Activated naive CD8-positive, alpha-beta T cell treated with anti-CD3 and anti-CD28 coated beads for 36 hours (primary cell): ENCODE results near the gene KLF15. TPM values are rescaled to one million over a fixed set of nuclear protein-coding genes. Genes with fewer than 3 reads are reported as not detected.

ENCODE experiments used
- DNase-seq: peaks from one replicate; pipeline ENCODE4 v3.0.0; 2021
- H3K27ac Mint-ChIP-seq: one replicate; pipeline ENCODE4 v1.8.0; 2022; ENCODE audit warnings: mild to moderate bottlenecking, moderate library complexity, mixed read lengths
- H3K27me3 Mint-ChIP-seq: one replicate; pipeline ENCODE4 v1.8.0; 2022; ENCODE audit warnings: mild to moderate bottlenecking, mixed read lengths
- H3K36me3 Mint-ChIP-seq: one replicate; pipeline ENCODE4 v1.8.0; 2021; ENCODE audit warnings: mild to moderate bottlenecking, mixed read lengths
- H3K4me1 Mint-ChIP-seq: one replicate; pipeline ENCODE4 v1.8.0; 2021; ENCODE audit warnings: mixed read lengths
- H3K4me3 Mint-ChIP-seq: one replicate; pipeline ENCODE4 v1.8.0; 2022; ENCODE audit warnings: mild to moderate bottlenecking, moderate library complexity, mixed read lengths
- H3K9me3 Mint-ChIP-seq: one replicate; pipeline ENCODE4 v1.8.0; 2022; ENCODE audit warnings: mixed read lengths
- total RNA-seq, 2 experiments: library from RNA; stranded (reverse); gene quantifications; one replicate each; pipeline ENCODE4 v1.2.3, GENCODE V29; 2021

The KLF15 gene
- total RNA-seq, 2 experiments from 2014 or later: 0.41 to 0.42 TPM

DNA sequence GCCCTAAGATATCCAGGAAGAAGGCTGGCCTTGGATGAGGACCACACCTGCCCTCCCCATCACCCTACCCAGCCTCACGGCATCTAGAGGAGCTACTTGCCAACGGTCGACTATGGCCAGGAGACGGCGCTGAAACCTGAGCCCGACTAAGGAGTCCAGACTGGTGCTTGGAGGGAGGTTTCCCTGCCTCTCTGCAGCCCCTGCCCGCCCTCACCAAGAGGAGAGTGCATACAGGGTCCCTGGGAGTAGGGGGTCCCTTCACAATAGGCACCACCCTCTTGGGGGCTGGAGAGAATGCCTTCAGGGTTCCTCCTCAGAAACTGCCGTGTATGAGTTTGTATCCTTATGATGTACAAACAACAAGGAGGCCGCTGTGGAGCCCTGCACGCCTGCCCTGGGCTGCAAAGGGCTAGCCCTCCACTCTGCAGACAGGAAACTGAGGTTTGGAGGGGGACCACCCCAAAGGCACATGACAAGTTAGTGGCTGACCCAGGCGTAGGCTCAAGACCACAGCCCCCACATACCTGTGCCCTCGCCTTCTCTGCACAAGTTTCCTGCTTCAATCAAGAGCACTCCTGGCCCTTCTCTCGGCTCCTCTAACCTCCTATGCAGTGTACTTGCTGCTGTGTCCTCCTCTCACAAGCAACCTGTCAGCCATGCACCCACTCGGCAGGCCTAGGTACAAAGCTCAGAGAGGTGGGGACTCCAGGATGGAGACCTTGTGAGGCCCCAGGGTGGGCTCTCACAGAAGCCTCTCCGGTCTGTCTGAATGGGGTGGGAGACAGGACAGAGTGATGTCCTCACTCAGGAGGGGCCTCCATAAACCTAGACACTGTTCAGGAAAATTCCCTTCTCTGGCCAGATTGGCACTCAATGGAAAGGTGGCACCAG is 7.4 kb downstream of the KLF15 start:
- Mint-ChIP-seq H3K27ac (no peak overlapping the region), H3K27me3 (no peaks in the 10 kb centered on the region), H3K9me3 (no peaks in the 10 kb centered on the region), H3K36me3 (no peaks in the 10 kb centered on the region), H3K4me1 (no peaks in the 10 kb centered on the region), H3K4me3 (no peak overlapping the region)
- no peak for DNase-seq

DNA sequence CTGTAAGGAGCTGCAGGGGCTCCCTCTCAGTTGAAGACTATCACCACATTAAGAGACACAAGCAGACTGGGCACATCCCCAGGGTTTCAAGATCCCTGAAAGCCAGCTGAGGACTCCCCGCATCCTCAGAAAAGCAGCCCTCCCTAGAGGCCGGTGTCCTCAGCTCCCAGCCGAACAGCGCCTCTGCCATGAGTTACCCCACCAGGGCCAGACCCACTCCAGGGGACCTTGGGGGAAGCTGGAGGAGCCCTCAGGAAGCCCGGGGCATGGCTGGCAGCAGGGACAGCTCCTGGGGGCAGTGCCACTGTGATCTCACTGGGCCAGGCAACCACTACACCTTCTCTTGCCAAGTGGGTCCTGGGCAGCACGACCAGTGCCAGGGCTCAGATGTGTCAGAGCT is 8.1 kb downstream of the KLF15 start:
- Mint-ChIP-seq H3K4me1 (no peaks in the 10 kb centered on the region), H3K27me3 (no peaks in the 10 kb centered on the region), H3K27ac (no peak overlapping the region), H3K36me3 (no peaks in the 10 kb centered on the region), H3K4me3 (no peak overlapping the region), H3K9me3 (no peaks in the 10 kb centered on the region)
- no peak for DNase-seq

GRCh38 chr3:126348308-126348920 is 8.8 kb downstream of the KLF15 start:
- Mint-ChIP-seq H3K27ac (no peak overlapping the region), H3K4me3 (no peak overlapping the region), H3K4me1 (no peaks in the 10 kb centered on the region), H3K9me3 (no peaks in the 10 kb centered on the region), H3K27me3 (no peaks in the 10 kb centered on the region), H3K36me3 (no peaks in the 10 kb centered on the region)
- no peak for DNase-seq

GRCh38 chr3:126347543-126348161 is 9.6 kb downstream of the KLF15 start:
- DNase-seq: no peak
- Mint-ChIP-seq H3K4me3 (no peak overlapping the region), H3K27ac (no peak overlapping the region)

GRCh38 chr3:126346466-126346865 is 10.7 kb downstream of the KLF15 start:
- no peak for DNase-seq
- H3K27ac Mint-ChIP-seq: no peak overlapping the region
- H3K36me3 Mint-ChIP-seq: no peaks in the 10 kb centered on the region
- no peaks in the 10 kb centered on the region for H3K9me3 Mint-ChIP-seq
- no peaks in the 10 kb centered on the region for H3K4me1 Mint-ChIP-seq
- no peaks in the 10 kb centered on the region for H3K27me3 Mint-ChIP-seq
- H3K4me3 Mint-ChIP-seq: no peak overlapping the region

More at GRCh38 chr3:126347543-126348161, 9.6 kb downstream of the KLF15 start:
- Mint-ChIP-seq H3K9me3 (no peaks in the 10 kb centered on the region), H3K27me3 (no peaks in the 10 kb centered on the region), H3K36me3 (no peaks in the 10 kb centered on the region), H3K4me1 (no peaks in the 10 kb centered on the region)

- DNase-seq: no peak
- no peak overlapping the region for H3K27ac Mint-ChIP-seq
- H3K4me1 Mint-ChIP-seq: no peaks in the 10 kb centered on the region
- H3K27me3 Mint-ChIP-seq: no peaks in the 10 kb centered on the region
- H3K36me3 Mint-ChIP-seq: no peaks in the 10 kb centered on the region
- H3K9me3 Mint-ChIP-seq: no peaks in the 10 kb centered on the region
- H3K4me3 Mint-ChIP-seq: no peak overlapping the region
These were observed 11.4 kb downstream of the KLF15 start for GRCh38 chr3:126345641-126346460.

- no peaks in the 10 kb centered on the region for H3K9me3 Mint-ChIP-seq
- H3K4me1 Mint-ChIP-seq: no peaks in the 10 kb centered on the region
- H3K4me3 Mint-ChIP-seq: no peak overlapping the region
- DNase-seq: no peak
- H3K27me3 Mint-ChIP-seq: no peaks in the 10 kb centered on the region
- H3K27ac Mint-ChIP-seq: no peak overlapping the region
- no peaks in the 10 kb centered on the region for H3K36me3 Mint-ChIP-seq
These were observed 12.0 kb downstream of the KLF15 start for GRCh38 chr3:126345231-126345630.

- no peaks in the 10 kb centered on the region for H3K27me3 Mint-ChIP-seq
- H3K9me3 Mint-ChIP-seq: no peaks in the 10 kb centered on the region
- no peak overlapping the region for H3K27ac Mint-ChIP-seq
- H3K36me3 Mint-ChIP-seq: no peaks in the 10 kb centered on the region
- DNase-seq: no peak
- no peak overlapping the region for H3K4me3 Mint-ChIP-seq
- H3K4me1 Mint-ChIP-seq: no peaks in the 10 kb centered on the region
These were observed 12.7 kb downstream of the KLF15 start for GRCh38 chr3:126344380-126345041.

DNA sequence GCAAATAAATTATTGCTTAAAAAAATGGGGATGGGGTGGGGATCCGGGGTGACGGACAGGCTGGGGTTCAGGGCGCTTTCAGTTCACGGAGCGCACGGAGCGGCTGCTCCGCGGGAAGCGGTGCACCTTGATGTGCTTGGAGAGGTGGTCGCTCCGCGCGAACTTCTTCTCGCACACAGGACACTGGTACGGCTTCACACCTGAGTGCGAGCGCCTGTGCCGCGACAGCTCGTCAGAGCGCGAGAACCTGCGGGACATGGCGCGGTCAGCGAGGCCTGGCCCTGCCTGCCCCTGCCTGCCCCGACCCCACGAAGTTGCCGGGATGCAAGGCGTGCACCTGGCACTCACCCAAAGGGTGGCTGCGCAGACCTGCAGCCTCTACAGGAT is 13.6 kb downstream of the KLF15 start:
- Mint-ChIP-seq H3K27me3 (no peaks in the 10 kb centered on the region), H3K4me1 (no peaks in the 10 kb centered on the region), H3K4me3 (no peak overlapping the region), H3K36me3 (no peaks in the 10 kb centered on the region), H3K27ac (no peak overlapping the region), H3K9me3 (no peaks in the 10 kb centered on the region)
- DNase-seq: no peak

GRCh38 chr3:126342991-126343648 is 14.1 kb downstream of the KLF15 start:
- DNase-seq: no peak
- H3K4me1 Mint-ChIP-seq: no peaks in the 10 kb centered on the region
- no peaks in the 10 kb centered on the region for H3K27me3 Mint-ChIP-seq
- H3K27ac Mint-ChIP-seq: no peak overlapping the region
- H3K9me3 Mint-ChIP-seq: no peaks in the 10 kb centered on the region
- H3K4me3 Mint-ChIP-seq: no peak overlapping the region
- H3K36me3 Mint-ChIP-seq: no peaks in the 10 kb centered on the region

DNA sequence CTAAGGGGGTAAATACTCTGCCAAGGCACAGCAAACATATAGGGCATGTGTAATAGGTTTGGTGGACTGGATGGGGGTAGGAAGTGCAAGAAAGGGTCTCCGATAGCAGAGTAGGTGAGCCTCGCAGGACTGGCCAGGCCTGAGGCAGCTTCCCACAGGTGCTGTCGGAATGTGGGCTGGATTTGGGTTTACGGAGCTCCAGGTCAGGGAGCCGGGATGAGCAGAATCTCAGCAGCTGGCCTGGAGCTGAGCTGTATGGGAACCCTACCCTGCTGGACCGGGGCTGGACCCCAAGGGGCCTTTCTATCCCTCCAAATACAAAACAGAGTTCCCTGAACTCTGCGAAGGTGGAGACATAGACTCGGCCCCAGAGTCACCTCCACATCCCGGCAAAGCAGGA is 15.0 kb downstream of the KLF15 start:
- no peak for DNase-seq
- Mint-ChIP-seq H3K36me3 (no peaks in the 10 kb centered on the region), H3K27me3 (no peaks in the 10 kb centered on the region), H3K4me3 (no peak overlapping the region), H3K9me3 (no peaks in the 10 kb centered on the region), H3K4me1 (no peaks in the 10 kb centered on the region), H3K27ac (no peak overlapping the region)

DNA sequence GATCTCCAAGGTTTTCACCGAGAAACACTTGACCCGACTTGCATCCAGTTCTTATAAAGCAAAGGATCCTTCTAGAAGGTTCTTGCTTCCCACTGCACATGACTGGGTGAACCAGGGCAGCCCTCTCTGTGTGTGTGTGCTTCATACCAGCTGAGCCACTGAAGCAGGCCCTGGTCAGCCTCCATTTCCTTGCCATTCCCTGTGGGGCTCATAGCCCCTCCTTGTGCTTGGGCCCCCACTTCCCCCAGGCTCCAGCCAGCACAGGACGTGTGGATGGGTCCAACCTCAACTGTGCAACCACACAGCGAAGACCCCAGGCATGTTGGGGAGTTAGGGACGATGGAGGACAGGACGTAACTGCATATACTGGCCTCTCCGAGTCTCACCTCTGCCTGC is 15.5 kb downstream of the KLF15 start:
- Mint-ChIP-seq H3K4me3 (no peak overlapping the region), H3K4me1 (no peaks in the 10 kb centered on the region), H3K9me3 (no peaks in the 10 kb centered on the region), H3K27ac (no peak overlapping the region), H3K27me3 (no peaks in the 10 kb centered on the region), H3K36me3 (no peaks in the 10 kb centered on the region)
- no peak for DNase-seq

GRCh38 chr3:126340943-126341754 is 16.1 kb downstream of the KLF15 start:
- H3K36me3 Mint-ChIP-seq: no peaks in the 10 kb centered on the region
- no peak overlapping the region for H3K4me3 Mint-ChIP-seq
- H3K27ac Mint-ChIP-seq: no peak overlapping the region
- H3K27me3 Mint-ChIP-seq: no peaks in the 10 kb centered on the region
- no peaks in the 10 kb centered on the region for H3K4me1 Mint-ChIP-seq
- DNase-seq: no peak
- H3K9me3 Mint-ChIP-seq: no peaks in the 10 kb centered on the region

- Mint-ChIP-seq H3K36me3 (no peaks in the 10 kb centered on the region), H3K4me3 (no peak overlapping the region), H3K27me3 (no peaks in the 10 kb centered on the region), H3K27ac (no peak overlapping the region), H3K9me3 (no peaks in the 10 kb centered on the region), H3K4me1 (no peaks in the 10 kb centered on the region)
- no peak for DNase-seq
These were observed 16.6 kb downstream of the KLF15 start for GRCh38 chr3:126340596-126340942.
